HG03521 (cell line): Measurements from ENCODE around the gene LRRC38.
"Not testable (repeated sequence)": the region's sequence is repeated elsewhere in the genome, so short reads cannot be mapped to it uniquely, and the experiment has no call there.

Source experiments
- ATAC-seq: cut with Tn5 transposase; IDR thresholded peaks from one replicate; pipeline ENCODE4 v1.9.1; 2021; ENCODE audit warnings: mild to moderate bottlenecking, moderate library complexity; ENCODE audit not compliant: unreplicated experiment

The LRRC38 gene

DNA sequence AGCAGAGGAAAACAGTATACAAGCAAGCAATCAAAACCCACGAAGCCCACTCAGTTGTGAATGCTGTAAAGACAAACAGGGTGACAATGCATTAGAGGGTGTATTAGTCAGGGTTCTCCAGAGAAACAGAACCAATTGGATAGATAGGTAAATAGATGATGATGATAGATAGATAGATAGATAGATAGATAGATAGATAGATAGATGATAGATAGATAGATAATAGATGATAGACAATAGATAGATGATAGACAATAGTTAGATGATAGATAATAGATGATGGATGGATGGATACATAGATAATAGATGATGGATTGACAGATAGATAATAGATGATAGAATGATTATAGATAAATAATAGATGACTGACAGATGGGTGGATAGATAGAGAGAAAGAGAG, 48.3 kb downstream of the LRRC38 start:
- no peak for ATAC-seq

DNA sequence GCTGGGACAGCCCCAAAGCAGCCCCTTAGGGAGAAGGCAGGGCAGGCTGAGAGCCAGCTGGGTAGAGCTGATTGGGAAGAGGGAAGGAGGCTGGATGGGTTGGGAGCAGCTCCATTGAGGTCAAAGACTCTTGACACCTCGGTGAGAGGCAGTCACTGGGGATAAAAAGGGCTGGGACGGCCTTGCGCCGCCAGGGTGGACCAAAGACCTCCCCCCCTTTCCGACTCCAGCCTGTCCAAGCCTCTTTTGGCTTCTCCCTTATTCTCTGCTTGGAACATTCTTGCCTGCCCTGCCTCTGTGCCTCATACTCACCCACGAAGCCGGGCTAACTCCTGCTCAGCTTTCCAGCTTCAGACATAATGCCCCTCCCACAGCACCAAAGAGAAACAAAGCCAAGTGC, 51.1 kb downstream of the LRRC38 start:
- ATAC-seq: no peak

DNA sequence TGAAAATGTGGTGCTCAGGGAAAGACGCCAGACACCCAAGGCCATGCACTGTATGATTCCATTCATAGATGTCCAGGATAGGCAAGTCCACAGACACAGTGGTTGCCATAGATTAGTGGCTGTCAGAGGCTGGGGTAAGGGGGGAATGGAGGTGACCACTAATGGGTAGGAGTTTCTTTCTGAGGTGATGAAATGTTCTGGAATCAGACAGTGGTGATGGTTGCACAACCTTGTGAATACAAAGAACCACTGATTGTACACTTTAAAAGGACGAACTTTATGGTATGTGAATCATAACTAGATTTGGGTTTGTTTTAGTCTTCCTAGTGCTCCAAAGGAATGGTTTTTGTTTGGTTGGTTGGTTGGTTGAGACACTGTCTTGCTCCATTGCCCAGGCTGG, 51.8 kb downstream of the LRRC38 start:
- ATAC-seq: no peak

DNA sequence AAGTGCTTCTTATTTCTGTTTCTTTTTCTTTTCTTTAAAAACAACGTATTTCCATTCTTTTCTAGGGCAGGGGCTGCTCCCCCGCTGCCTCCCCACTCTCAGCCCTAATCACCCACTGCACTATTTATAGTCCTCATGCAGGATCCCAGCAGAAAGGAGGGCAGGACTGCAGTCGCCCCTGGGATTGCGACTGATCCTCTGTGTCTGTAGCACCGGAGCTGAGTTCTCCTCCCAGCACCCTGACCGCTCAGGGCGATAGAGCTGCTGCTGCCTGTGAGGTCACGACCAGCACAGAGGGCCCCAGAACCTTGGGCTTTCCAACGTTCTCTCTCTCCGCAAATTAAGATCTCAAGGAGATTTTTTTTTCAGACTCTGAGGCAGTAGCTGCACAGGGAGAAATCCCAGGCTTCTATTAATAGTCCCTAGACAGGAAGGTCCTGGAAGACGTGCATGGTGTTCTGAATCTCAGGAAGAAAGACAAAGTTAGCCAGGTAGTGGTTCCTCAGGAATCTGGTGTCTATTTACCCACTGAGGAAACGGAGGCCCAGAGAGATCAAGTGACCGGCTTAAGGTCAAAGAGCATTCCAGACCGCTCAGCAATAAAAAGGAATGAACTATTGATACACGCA, 56.8 kb downstream of the LRRC38 start:
- no peak for ATAC-seq

DNA sequence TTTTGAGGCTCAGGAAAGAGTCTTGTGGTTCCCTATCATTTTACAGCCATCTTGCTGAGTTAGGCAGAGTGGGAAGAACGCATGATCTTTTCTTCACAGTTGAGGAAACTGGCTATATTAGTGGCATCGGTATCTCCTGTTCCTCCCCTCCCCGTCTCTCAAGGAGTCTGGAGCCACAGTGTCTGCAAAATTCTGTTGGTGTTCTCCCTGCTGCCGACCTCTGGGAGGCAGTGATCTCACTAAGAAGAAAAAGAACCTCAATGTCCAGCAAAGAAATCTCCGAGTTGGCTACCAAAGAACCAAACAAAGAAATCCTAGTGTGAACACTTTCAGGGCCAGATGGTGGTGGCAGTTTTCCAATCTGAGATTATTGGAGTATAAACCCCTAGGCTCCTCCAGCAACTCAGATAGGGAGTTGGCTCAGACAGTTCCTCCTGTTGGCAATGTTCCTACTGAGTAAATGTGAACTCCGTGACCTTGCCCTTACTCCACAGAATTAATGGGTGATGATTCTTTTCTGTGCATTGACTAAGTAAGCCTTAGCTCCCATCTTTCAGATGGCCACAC, 62.3 kb downstream of the LRRC38 start:
- ATAC-seq: no peak

DNA sequence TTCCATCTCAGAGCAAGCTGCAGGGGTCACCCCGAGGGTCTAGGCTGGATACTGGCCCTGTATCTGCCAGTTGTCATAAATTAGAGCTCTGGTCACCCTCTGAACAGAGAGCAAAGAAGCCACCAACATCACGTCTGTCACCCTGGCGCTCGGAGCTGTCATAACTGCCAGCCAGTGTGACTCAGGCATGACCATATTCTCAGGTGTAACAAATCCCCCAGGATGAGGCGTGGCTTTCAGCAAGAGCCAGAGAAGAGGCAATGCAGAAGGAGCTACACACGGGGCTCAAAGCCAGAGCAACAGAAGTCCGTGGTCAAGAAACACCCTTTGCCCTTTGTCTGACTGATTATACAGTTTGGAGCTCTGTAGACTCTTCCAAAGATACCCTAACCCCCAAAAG, 63.6 kb downstream of the LRRC38 start:
- ATAC-seq: no peak

DNA sequence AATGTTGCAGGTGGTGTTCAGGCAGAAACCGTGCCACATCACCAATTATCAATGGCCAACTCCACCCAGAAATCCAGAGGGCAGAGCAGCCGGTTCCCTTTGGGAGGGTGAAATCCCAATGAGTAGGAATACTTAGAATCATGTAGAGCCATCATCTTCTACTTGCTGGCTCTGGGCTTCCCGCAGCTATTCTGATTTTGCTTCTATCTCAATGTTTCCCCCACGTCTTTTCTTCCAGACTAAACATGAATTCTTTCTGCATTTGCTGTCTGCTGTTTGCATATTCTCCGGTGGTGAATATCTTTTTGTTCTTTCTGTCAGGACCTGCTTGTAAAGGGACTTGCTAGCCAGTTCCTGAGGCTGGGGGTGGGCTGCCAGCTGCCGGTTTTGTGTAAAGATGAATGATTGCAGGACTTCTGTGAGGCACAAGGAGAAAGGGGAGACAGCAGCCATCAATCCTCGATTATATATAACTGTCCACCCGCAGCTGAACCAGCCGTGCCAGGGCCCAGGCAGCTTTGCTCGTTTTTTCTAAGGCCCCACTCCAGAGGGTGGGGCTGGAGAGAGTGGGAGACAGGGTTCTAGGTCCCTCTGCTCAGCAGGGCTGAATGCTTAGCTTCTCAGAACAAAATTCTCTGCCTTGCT, 70.3 kb downstream of the LRRC38 start:
- no peak for ATAC-seq

DNA sequence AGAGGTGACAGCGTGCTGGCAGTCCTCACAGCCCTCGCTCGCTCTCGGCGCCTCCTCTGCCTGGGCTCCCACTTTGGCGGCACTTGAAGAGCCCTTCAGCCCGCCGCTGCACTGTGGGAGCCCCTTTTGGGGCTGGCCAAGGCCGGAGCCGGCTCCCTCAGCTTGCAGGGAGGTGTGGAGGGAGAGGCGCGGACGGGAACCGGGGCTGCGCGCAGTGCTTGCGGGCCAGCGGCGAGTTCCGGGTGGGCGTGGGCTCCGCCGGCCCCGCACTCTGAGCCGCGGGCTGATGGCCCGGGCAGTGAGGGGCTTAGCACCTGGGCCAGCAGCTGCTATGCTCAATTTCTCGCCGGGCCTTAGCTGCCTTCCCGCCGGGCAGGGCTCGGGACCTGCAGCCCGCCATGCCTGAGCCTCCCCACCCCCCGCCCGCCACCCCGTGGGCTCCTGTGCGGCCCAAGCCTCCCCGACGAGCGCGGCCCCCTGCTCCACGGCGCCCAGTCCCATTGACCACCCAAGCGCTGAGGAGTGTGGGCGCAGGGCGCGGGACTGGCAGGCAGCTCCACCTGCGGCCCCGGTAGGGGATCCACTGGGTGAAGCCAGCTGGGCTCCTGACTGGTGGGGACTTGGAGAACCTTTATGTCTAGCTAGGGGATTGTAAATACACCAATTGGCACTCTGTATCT, 74.6 kb downstream of the LRRC38 start:
- ATAC-seq: not testable (repeated sequence)

DNA sequence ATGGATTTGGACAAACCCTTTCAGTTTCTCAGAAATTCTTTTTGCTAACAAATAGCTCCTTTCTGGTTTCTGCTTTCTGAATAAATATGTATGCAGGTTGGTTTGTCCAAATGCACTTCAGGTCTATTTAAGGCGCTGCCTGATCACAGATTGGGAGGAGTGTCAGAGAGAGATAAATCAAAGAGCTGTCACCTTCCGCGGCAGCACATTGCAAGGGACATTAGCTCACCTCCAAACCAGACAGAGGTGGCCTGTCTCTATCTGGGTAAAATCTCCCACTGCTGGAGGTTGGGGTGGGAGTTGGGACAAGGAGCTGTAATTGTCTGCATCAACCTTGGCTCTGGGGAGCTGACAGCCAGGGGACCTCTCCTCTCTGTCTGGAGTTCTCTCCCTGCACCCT, 78.3 kb downstream of the LRRC38 start:
- no peak for ATAC-seq

DNA sequence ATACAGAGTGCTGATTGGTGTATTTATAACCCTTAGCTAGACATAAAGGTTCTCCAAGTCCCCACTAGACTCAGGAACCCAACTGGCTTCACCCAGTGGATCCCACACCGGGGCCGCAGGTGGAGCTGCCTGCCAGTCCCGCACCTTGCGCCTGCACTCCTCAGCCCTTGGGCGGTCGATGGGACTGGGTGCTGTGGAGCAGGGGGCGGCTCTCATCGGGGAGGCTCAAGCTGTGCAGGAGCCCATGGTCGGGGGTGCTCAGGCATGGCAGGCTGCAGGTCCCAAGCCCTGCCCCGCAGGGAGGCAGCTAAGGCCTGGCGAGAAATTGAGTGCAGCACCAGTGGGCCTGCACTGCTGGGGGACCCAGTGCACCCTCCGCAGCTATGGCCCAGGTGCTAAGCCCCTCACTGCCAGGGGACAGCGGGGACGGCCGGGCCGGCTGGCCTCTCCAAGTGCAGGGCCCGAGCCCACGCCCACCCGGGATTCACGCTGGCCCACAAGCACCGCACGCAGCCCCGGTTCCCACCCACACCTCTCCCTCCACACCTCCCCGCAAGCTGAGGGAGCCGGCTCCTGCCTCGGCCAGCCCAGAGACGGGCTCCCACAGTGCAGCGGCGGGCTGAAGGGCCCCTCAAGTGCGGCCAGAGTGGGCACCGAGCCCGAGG, 80.0 kb downstream of the LRRC38 start:
- ATAC-seq: not testable (repeated sequence)

DNA sequence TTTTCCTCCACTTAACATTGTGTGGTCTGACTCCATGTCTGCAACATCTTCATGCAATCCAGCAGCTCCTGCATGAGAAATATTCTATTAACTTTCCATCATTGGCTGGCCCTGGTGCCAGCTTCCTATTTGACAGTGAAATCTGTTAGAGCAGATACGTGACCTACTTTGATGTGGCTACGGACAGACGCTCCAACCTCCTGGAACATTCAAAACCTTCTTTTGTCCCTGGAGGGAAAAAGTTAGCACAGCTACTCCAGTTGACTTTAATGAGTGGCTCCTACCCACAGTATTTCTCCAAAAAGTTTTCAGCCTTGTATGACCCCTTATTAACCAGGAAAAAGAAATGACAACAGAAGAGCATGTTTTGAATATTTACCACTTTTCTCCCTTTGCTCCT, 81.6 kb downstream of the LRRC38 start:
- no peak for ATAC-seq

DNA sequence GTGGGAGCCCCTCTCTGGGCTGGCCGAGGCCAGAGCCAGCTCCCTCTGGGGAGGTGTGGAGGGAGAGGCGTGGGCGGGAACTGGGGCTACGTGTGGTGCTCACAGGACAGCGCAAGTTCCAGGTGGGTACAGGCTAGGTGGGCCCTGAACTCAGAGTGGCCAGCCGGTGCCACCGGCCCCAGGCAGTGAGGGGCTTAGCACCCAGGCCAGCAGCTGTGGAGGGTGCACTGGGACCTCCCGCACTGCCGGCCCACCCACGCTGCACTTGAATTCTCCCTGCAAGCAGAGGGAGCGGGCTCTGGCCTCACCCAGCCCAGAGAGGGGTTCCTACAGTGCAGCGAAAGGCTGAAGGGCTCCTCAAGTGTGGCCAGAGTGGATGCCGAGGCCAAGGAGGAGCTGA, 83.3 kb downstream of the LRRC38 start:
- no peak for ATAC-seq
